Panc1 (cell line): ENCODE results near the gene ATG9A. TPM values are rescaled to one million over a fixed set of nuclear protein-coding genes. Genes with fewer than 3 reads are reported as not detected.

Experiments used
- ATAC-seq: fragments of 200-7000 bp; cut with Tn5 transposase; 2 replicates; pipeline ENCODE4 v1.9.1; 2020; ENCODE audit warnings: mild to moderate bottlenecking, moderate library complexity
- BruUV-seq: library from RNA; stranded (reverse); fragments of 400-500 nt; replicated peaks from 2 replicates; lab custom pipeline; 2021; lab: Mats Ljungman, UMichigan
- CTCF ChIA-PET: fragments of 300-600 bp; sonication (Branson Sonifier 250); formaldehyde crosslinking; loops from one replicate; lab custom pipeline; 2022; ENCODE audit warnings: antibody characterized with exemption; lab: Charles Lee
- POLR2A ChIA-PET: fragments of 300-600 bp; sonication (Branson Sonifier 250); formaldehyde crosslinking; loops from one replicate; lab custom pipeline; 2022; ENCODE audit warnings: antibody characterized with exemption; lab: Charles Lee
- DNase-seq: peaks from one replicate; pipeline ENCODE4 v3.0.0-alpha.2; 2010; ENCODE audit warnings: low read depth, low spot score
- H3K27ac ChIP-seq: 2 replicates; pipeline ENCODE4 v1.5.1; 2011; ENCODE audit warnings: mild to moderate bottlenecking, low read length, inconsistent platforms
- H3K27me3 ChIP-seq: fragments of 200-500 bp; sonication (Bioruptor generic); 2 replicates; pipeline ENCODE4 v1.6.0; 2014; ENCODE audit warnings: low read length, inconsistent platforms; ENCODE audit not compliant: control insufficient read depth, insufficient read depth
- H3K36me3 ChIP-seq: fragments of 200-500 bp; sonication (Bioruptor generic); 2 replicates; pipeline ENCODE4 v1.5.1; 2014; ENCODE audit warnings: inconsistent platforms, mild to moderate bottlenecking, low read length, moderate library complexity; ENCODE audit not compliant: control insufficient read depth, insufficient read depth
- H3K4me1 ChIP-seq: 2 replicates; pipeline ENCODE4 v1.5.1; 2011; ENCODE audit warnings: inconsistent platforms, mild to moderate bottlenecking, low read length, moderate library complexity; ENCODE audit not compliant: control insufficient read depth, insufficient read depth
- H3K4me3 ChIP-seq, 2 experiments: 2 replicates each; pipeline ENCODE4 v1.5.1; 2011 to 2012; ENCODE audit warnings: low read depth in 2 of 2, low read length in 2 of 2, mild to moderate bottlenecking in 2 of 2, inconsistent platforms in 1 of 2, moderate library complexity in 1 of 2
- H3K9me3 ChIP-seq: fragments of 200-500 bp; sonication (Bioruptor generic); 2 replicates; pipeline ENCODE4 v1.5.1; 2014; ENCODE audit warnings: low read depth, mild to moderate bottlenecking, inconsistent platforms, low read length, moderate library complexity; ENCODE audit not compliant: control insufficient read depth, insufficient read depth
- POLR2AphosphoS5 ChIP-seq: IDR thresholded peaks from 2 replicates; pipeline ENCODE4 v1.6.1; 2012; ENCODE audit warnings: mild to moderate bottlenecking, low read depth, low read length, moderate library complexity
- REST ChIP-seq, 2 experiments: IDR thresholded peaks; 2 replicates each; pipeline ENCODE4 v1.6.1; 2011 to 2012; ENCODE audit warnings: low read depth in 2 of 2, control low read depth in 1 of 2, low read length in 1 of 2, mild to moderate bottlenecking in 1 of 2, moderate library complexity in 1 of 2; ENCODE audit not compliant: insufficient read depth in 1 of 2
- SIN3A ChIP-seq: IDR thresholded peaks from 2 replicates; pipeline ENCODE4 v1.6.1; 2012; ENCODE audit warnings: low read depth, mild to moderate bottlenecking, low read length, moderate library complexity, borderline replicate concordance; ENCODE audit not compliant: insufficient read depth
- TCF7L2 ChIP-seq: IDR thresholded peaks from 2 replicates; pipeline ENCODE4 v1.6.1; 2011; ENCODE audit warnings: mild to moderate bottlenecking, low read depth, low read length, inconsistent platforms
- in situ Hi-C: cut with HindIII; loops from 2 replicates; pipeline ENCODE4 v1.10.0; 2016; ENCODE audit warnings: low sequenced_read_pairs, low pct_unique_long_range_greater_than_20kb
- intact Hi-C: fragments of 100-400 bp; cut with micrococcal nuclease; formaldehyde crosslinking; loops from one replicate; pipeline ENCODE4 v1.10.0; 2022; ENCODE audit not compliant: unreplicated experiment
- total RNA-seq: library from RNA; stranded (reverse); gene quantifications from one replicate; pipeline ENCODE4 v1.2.1, GENCODE V29; 2021; ENCODE audit not compliant: unreplicated experiment
- TF ChIP-seq, protein P1 (sequence below): fragments of 450-650 bp; IDR thresholded peaks from 2 replicates; pipeline ENCODE4 v1.5.1; 2017; ENCODE audit warnings: mild to moderate bottlenecking

The ATG9A gene
- total RNA-seq, 1 experiment from 2014 or later = 75.1 TPM

DNA sequence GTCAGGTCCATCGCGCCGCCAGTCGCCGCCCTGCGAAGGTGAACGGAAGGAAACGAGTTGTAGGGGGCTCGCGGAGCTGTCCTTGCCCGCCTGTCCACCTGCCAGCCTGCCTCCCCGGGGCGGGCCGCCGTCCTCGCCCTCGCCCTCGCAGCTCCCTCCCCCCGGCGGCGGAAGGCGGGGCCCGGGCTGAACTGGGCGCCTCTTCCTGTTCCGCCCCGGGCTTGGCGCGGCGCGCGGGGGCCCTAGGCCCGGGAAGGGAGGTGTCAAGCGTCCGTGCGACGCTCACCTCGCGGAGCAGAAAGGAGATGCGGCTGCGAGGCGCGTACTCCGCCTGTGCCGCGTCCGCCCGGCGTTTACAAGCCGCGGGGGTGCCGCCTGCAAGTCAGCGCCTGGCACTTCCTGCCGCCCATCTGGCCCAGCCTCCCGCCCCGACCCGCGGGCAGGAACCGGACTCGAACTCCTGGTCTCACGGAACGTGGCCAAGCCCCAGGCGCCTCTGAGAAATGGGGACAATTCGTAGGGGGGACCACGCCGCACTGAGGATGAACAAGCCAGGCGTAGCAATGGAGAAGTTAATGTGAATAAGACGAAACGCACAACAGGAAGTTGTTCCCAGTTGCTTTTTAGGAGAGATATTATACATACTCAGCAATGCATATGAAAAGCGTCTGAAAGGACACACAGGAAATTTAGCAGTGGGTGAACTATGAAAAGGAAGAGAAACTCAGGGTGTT is 52.5 kb downstream of the ATG9A start, which contains the start of gene CNPPD1:
Gene CNPPD1 (minus strand): TSS at position 108 of the 734 bp plus-strand sequence. CDS start 97 bp downstream, at position 11.
- ChIA-PET CTCF (interaction anchor here (0.6 to 0.8 kb wide), 2 partner anchors 118 to 132 kb away, joined by 3 to 4 read pairs; no protein-coding TSS in a partner anchor), POLR2A (interaction anchor here (0.5 kb wide), 2 partner anchors 52 to 167 kb away, joined by 3 to 6 read pairs; no protein-coding TSS in a partner anchor)
- DNase-seq (peak; percentile 24), ATAC-seq (peak; percentile 87)
- intact Hi-C loops = no loop called here
- Histone ChIP-seq H3K9me3 (no peaks in the 10 kb centered on the region), H3K27ac (peak within 1 kb of the TSS; percentile 98), H3K36me3 (peaks cover 13% of the 10 kb centered on the region), H3K4me3 (peak within 1 kb of the TSS; percentile 66 to 80), H3K27me3 (no peaks in the 10 kb centered on the region), H3K4me1 (peaks cover 10% of the 10 kb centered on the region)
- peak; percentile 69; the same call in 1 of the 2 replicates for TF ChIP-seq SIN3A
- TF ChIP-seq, protein P1, sequence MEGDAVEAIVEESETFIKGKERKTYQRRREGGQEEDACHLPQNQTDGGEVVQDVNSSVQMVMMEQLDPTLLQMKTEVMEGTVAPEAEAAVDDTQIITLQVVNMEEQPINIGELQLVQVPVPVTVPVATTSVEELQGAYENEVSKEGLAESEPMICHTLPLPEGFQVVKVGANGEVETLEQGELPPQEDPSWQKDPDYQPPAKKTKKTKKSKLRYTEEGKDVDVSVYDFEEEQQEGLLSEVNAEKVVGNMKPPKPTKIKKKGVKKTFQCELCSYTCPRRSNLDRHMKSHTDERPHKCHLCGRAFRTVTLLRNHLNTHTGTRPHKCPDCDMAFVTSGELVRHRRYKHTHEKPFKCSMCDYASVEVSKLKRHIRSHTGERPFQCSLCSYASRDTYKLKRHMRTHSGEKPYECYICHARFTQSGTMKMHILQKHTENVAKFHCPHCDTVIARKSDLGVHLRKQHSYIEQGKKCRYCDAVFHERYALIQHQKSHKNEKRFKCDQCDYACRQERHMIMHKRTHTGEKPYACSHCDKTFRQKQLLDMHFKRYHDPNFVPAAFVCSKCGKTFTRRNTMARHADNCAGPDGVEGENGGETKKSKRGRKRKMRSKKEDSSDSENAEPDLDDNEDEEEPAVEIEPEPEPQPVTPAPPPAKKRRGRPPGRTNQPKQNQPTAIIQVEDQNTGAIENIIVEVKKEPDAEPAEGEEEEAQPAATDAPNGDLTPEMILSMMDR = no peak; the same call in 1 of the 2 replicates
- TF ChIP-seq POLR2AphosphoS5 = peak; percentile 88
- TF ChIP-seq REST (IDR thresholded peaks at IDR 0.05; ENCODE audit: insufficient read depth in 1 of 2, low read depth in 2 of 2, low read length in 1 of 2) = 0 out of 4 replicates have a peak, but pooled peaks of 1 of the 2 experiments have one; percentile 46
- no peak for TF ChIP-seq TCF7L2
- in situ Hi-C loops = no loop called here
- BruUV-seq = no TSS peak

GRCh38 chr2:219175928-219176817 is 53.3 kb downstream of the ATG9A start:
- H3K9me3 ChIP-seq = no peaks in the 10 kb centered on the region
- DNase-seq (no peak), ATAC-seq (peak; percentile 58)
- intact Hi-C loops (no loop called here), in situ Hi-C loops (no loop called here)
- TF ChIP-seq SIN3A = no peak; the same call in 1 of the 2 replicates
- TF ChIP-seq, protein P1 = peak; percentile 28
- no peak for TF ChIP-seq REST (IDR thresholded peaks at IDR 0.05; ENCODE audit: insufficient read depth in 1 of 2, low read depth in 2 of 2, low read length in 1 of 2)
- TF ChIP-seq POLR2AphosphoS5 = no peak
- no peak for TF ChIP-seq TCF7L2
- POLR2A ChIA-PET = interaction anchor here (0.5 to 0.6 kb wide), 4 partner anchors 53 to 168 kb away, joined by 3 to 6 read pairs (median 4); no protein-coding TSS in a partner anchor
- peak overlapping the region; percentile 98 for H3K27ac ChIP-seq
- CTCF ChIA-PET = interaction anchor here (0.6 to 0.9 kb wide), 3 partner anchors 21 to 131 kb away, joined by 3 to 4 read pairs (median 3); no protein-coding TSS in a partner anchor
- H3K27me3 ChIP-seq = no peaks in the 10 kb centered on the region
- peaks cover 10% of the 10 kb centered on the region for H3K4me1 ChIP-seq
- TSS peak; percentile 76 for BruUV-seq
- H3K36me3 ChIP-seq = peaks cover 6% of the 10 kb centered on the region; the same call in 1 of the 2 replicates
- H3K4me3 ChIP-seq = peak overlapping the region; percentile 66 to 80
